Loucy (cell line): Measurements from ENCODE around the gene DNASE1.

Source experiments
- H2AFZ ChIP-seq: fragments of 200-600 bp; sonication (generic); 2 replicates; pipeline ENCODE4 v1.6.0; 2016; ENCODE audit warnings: antibody characterized with exemption, mild to moderate bottlenecking, low read length, moderate library complexity
- H3F3A ChIP-seq: fragments of 200-600 bp; 2 replicates; pipeline ENCODE4 v1.6.0; 2016; ENCODE audit warnings: antibody characterized with exemption, low read depth, mild to moderate bottlenecking
- H3K27me3 ChIP-seq: fragments of 200-600 bp; sonication (generic); 2 replicates; pipeline ENCODE4 v1.6.1; 2014; ENCODE audit warnings: low read length, mild to moderate bottlenecking; ENCODE audit not compliant: insufficient read depth, poor library complexity, severe bottlenecking
- H3K36me3 ChIP-seq: fragments of 200-600 bp; sonication (generic); 2 replicates; pipeline ENCODE4 v1.6.1; 2016; ENCODE audit warnings: low read length; ENCODE audit not compliant: insufficient read depth
- H3K4me1 ChIP-seq: fragments of 200-600 bp; sonication (generic); 2 replicates; pipeline ENCODE4 v1.5.1; 2014; ENCODE audit warnings: low read length, mild to moderate bottlenecking; ENCODE audit not compliant: insufficient read depth, poor library complexity, severe bottlenecking
- H3K4me2 ChIP-seq: fragments of 200-600 bp; sonication (generic); 2 replicates; pipeline ENCODE4 v1.6.0; 2014; ENCODE audit warnings: antibody characterized with exemption, low read length, low read depth, mild to moderate bottlenecking; ENCODE audit not compliant: poor library complexity, severe bottlenecking
- H3K4me3 ChIP-seq: fragments of 200-600 bp; sonication (generic); 2 replicates; pipeline ENCODE4 v1.5.1; 2014; ENCODE audit warnings: low read length, mild to moderate bottlenecking, mixed read lengths; ENCODE audit not compliant: poor library complexity, severe bottlenecking
- H3K79me2 ChIP-seq: fragments of 200-600 bp; sonication (generic); 2 replicates; pipeline ENCODE4 v1.6.1; 2014; ENCODE audit warnings: low read length; ENCODE audit not compliant: insufficient read depth
- H3K9ac ChIP-seq: fragments of 200-600 bp; sonication (generic); 2 replicates; pipeline ENCODE4 v1.6.0; 2014; ENCODE audit warnings: mild to moderate bottlenecking, low read depth, low read length, moderate library complexity; ENCODE audit not compliant: poor library complexity, severe bottlenecking
- H3K9me2 ChIP-seq: fragments of 200-600 bp; sonication (generic); replicated peaks from 2 replicates; pipeline ENCODE4 v1.6.1; 2016; ENCODE audit warnings: low read depth, low read length, mixed read lengths
- H3K9me3 ChIP-seq: fragments of 200-600 bp; sonication (generic); 2 replicates; pipeline ENCODE4 v1.6.1; 2014; ENCODE audit warnings: mild to moderate bottlenecking, antibody characterized with exemption, low read length, low read depth; ENCODE audit not compliant: insufficient read depth
- H4K20me1 ChIP-seq: fragments of 200-600 bp; sonication (generic); 2 replicates; pipeline ENCODE4 v1.6.0; 2014; ENCODE audit warnings: antibody characterized with exemption, low read length, mild to moderate bottlenecking; ENCODE audit not compliant: insufficient read depth, poor library complexity, severe bottlenecking
- CTCF ChIP-seq: fragments of 200-600 bp; sonication (generic); conservative IDR thresholded peaks from 2 replicates; pipeline ENCODE4 v1.5.1; 2014; ENCODE audit warnings: mild to moderate bottlenecking, antibody characterized with exemption, low read length
- EZH2phosphoT487 ChIP-seq: fragments of 200-600 bp; IDR thresholded peaks from 2 replicates; pipeline ENCODE4 v1.6.1; 2018; ENCODE audit warnings: antibody characterized with exemption, mild to moderate bottlenecking, moderate library complexity, borderline replicate concordance

Gene DNASE1

GRCh38 chr16:3702082-3702481 is 47.6 kb downstream of the DNASE1 start:
- TF ChIP-seq CTCF (no peak), EZH2phosphoT487 (no peak)
- Histone ChIP-seq H3K9me3 (no peaks in the 10 kb centered on the region), H3K4me3 (no peak overlapping the region), H3K9me2 (no peaks in the 10 kb centered on the region), H3K4me1 (no peaks in the 10 kb centered on the region), H3K9ac (no peak overlapping the region), H4K20me1 (peaks cover 6% of the 10 kb centered on the region), H3K4me2 (no peak overlapping the region), H3K36me3 (no peaks in the 10 kb centered on the region), H2AFZ (no peak overlapping the region), H3F3A (no peaks in the 10 kb centered on the region), H3K79me2 (no peaks in the 10 kb centered on the region), H3K27me3 (peaks cover 17% of the 10 kb centered on the region)

GRCh38 chr16:3706253-3707012 is 51.9 kb downstream of the DNASE1 start:
- no peak overlapping the region for H2AFZ ChIP-seq
- no peaks in the 10 kb centered on the region for H3K9me2 ChIP-seq
- H3K27me3 ChIP-seq = no peaks in the 10 kb centered on the region
- H3K79me2 ChIP-seq = no peaks in the 10 kb centered on the region
- TF ChIP-seq EZH2phosphoT487 (no peak), CTCF (no peak)
- no peaks in the 10 kb centered on the region for H3F3A ChIP-seq
- H4K20me1 ChIP-seq = peaks cover 3% of the 10 kb centered on the region
- H3K9ac ChIP-seq = no peak overlapping the region
- H3K4me1 ChIP-seq = no peaks in the 10 kb centered on the region
- no peaks in the 10 kb centered on the region for H3K36me3 ChIP-seq
- no peak overlapping the region for H3K4me2 ChIP-seq
- no peaks in the 10 kb centered on the region for H3K9me3 ChIP-seq
- no peak overlapping the region for H3K4me3 ChIP-seq
